ENCODE data around the gene RHBDL1. TPM values are rescaled to one million over a fixed set of nuclear protein-coding genes. Genes with fewer than 3 reads are reported as not detected.

Gene RHBDL1
- total and polyA plus RNA-seq, 9 of the 15 experiments (the other 6 are each of a cell fraction or from before 2014, with no cell fraction given), result 0.03 to 5.6 (median 1.3) TPM; not detected in 1

DNA sequence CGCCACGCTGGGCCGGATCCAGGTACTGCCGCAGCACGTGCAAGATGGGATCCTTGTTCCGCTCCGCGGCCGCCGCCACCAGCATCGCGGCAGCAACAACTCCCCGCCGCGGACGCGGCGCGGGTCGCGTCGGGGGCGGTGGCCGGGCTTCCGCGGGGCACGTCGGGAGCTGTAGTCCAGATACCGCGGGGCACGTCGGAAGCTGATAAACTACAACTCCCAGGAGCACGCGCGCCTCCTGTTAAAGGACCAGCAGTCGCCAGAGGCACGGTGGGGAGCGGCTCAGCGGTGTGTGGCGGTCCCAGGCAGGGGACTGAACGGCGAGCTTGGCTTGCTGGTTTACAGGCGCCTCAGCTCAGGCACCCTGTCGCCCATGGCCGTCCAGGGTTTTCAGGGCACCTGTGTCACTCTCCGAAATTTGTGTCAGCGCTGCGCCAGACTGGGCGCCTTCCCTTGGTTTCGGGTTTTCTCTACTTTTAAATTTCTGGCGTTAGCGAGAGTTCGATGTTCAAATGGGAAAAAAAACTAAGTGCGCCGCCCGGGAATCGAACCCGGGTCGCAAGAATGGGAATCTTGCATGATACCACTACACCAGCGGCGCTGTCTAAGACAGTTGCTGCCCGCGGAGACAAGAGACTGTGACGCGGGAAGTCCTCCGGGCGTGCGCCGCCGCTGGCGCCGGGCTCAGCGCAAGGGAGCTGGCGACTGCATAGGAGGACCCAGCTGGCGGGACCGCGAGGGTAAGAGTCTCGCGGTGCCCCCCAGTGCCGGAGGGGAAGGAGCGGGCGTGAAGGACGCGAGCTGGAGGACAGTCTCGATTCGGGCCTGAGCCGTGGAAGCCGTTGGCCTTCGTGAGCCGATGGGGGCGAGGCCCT is 39.0 kb upstream of the RHBDL1 start, which contains the start of gene METTL26 (continued):
- TF ChIP-seq, protein P1, sequence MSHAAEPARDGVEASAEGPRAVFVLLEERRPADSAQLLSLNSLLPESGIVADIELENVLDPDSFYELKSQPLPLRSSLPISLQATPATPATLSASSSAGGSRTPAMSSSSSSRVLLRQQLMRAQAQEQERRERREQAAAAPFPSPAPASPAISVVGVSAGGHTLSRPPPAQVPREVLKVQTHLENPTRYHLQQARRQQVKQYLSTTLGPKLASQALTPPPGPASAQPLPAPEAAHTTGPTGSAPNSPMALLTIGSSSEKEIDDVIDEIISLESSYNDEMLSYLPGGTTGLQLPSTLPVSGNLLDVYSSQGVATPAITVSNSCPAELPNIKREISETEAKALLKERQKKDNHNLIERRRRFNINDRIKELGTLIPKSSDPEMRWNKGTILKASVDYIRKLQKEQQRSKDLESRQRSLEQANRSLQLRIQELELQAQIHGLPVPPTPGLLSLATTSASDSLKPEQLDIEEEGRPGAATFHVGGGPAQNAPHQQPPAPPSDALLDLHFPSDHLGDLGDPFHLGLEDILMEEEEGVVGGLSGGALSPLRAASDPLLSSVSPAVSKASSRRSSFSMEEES (CRISPR knock-in tag; IDR thresholded peaks at IDR 0.05), result no peak
- no peak for TF ChIP-seq NR4A1 (CRISPR knock-in tag; IDR thresholded peaks at IDR 0.05)
- 0 out of 2 replicates have a peak, but pooled peaks have one; percentile 34 for TF ChIP-seq NR4A1 (tag; IDR thresholded peaks at IDR 0.05)
- no peak for TF ChIP-seq ELF4 (CRISPR knock-in tag; IDR thresholded peaks at IDR 0.05)
- no peak for TF ChIP-seq PHB2 (IDR thresholded peaks at IDR 0.05; ENCODE audit: low read depth)
- TF ChIP-seq CHD1 (IDR thresholded peaks at IDR 0.05; ENCODE audit: low read length), result peak; percentile 92
- TF ChIP-seq XRCC4 (IDR thresholded peaks at IDR 0.05; ENCODE audit: extremely low read depth, insufficient read depth, insufficient read length), result no peak
- no peak for TF ChIP-seq ZNF785 (CRISPR knock-in tag; IDR thresholded peaks at IDR 0.05)
- TF ChIP-seq STAG1 (CRISPR knock-in tag; IDR thresholded peaks at IDR 0.05; ENCODE audit: borderline replicate concordance), result no peak
- peak; percentile 99 for TF ChIP-seq BRD9 (IDR thresholded peaks at IDR 0.05; ENCODE audit: low read depth, partially characterized antibody)
- no peak for TF ChIP-seq DIDO1 (tag; IDR thresholded peaks at IDR 0.05; ENCODE audit: low read depth)
- TF ChIP-seq FOSL1 (tag; conservative IDR thresholded peaks at IDR 0.05), result peak; percentile 42; the same call in 1 of the 2 replicates
- no peak for TF ChIP-seq POLR3G (IDR thresholded peaks at IDR 0.05; ENCODE audit: extremely low read depth, insufficient read length, insufficient replicate concordance)
- TF ChIP-seq SIN3B (IDR thresholded peaks at IDR 0.05; ENCODE audit: low read depth), result peak; percentile 51
- no peak for TF ChIP-seq MEF2D (tag; conservative IDR thresholded peaks at IDR 0.05; ENCODE audit: low read depth)
- TF ChIP-seq POLR2H (tag; IDR thresholded peaks at IDR 0.05; ENCODE audit: low read depth), result peak; percentile 100
- peak; percentile 90 for TF ChIP-seq SP1 (CRISPR knock-in tag; IDR thresholded peaks at IDR 0.05)
- TF ChIP-seq, protein P2, sequence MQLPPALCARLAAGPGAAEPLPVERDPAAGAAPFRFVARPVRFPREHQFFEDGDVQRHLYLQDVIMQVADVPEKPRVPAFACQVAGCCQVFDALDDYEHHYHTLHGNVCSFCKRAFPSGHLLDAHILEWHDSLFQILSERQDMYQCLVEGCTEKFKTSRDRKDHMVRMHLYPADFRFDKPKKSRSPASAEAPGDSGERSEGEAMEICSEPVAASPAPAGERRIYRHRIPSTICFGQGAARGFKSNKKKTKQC (CRISPR knock-in tag; IDR thresholded peaks at IDR 0.05), result peak; percentile 76; the same call in 1 of the 2 replicates
- peak; percentile 92 for TF ChIP-seq FIP1L1 (IDR thresholded peaks at IDR 0.05; ENCODE audit: low read depth, low read length, poor library complexity, severe bottlenecking)
- peak; percentile 68 for TF ChIP-seq KLF1 (tag; IDR thresholded peaks at IDR 0.05)
- TF ChIP-seq, protein P3, sequence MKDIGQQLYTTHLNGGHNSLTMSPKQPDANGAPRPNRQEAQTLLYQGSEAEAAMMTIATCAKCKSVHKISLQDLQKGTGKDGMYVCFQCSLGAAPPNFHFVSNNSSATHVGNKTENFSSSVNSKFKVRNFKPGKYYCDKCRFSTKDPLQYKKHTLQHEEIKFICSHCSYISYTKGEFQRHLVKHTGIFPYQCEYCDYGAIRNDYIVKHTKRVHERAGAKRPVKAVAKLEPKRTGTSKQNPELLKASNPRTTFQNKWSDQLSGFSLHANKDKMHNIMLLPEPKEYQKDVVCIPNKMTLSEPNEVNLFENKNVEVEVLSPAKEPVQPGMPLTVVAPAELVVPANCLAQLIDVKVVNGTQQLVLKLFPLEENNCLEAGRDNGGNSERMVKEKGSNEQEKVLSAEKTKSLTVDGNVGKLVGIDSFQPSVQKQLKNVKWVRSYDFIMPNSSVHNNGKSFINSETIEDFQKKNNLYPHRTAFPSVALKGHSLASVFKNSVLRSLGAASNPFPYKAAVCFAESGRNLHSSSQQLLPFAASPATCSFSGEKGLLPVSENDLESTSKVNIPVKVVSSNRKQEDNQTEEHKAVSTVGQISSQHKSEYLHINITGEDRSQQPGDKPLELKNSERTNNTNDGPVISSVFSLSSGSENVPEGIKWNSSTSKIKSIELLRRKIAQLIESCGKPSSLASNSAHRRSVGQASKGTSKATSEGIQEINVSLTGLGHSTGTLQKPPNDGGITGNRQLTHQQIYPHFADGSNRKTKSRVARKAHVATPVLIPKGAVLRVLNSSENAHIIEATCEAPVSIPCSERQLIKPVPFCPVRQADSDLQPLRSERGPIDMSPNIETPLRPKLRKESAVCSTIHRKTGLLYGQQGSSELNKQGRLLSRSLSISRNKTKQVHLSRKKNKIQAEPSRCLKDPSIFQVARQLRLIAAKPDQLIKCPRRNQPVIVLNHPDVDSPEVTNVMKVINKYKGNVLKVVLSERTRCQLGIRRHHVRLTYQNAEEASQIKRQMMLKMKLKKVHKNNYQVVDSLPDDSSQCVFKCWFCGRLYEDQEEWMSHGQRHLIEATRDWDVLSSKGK (CRISPR knock-in tag; IDR thresholded peaks at IDR 0.05), result no peak
- TF ChIP-seq ZNF699 (CRISPR knock-in tag; IDR thresholded peaks at IDR 0.05; ENCODE audit: insufficient replicate concordance), result no peak
- TF ChIP-seq MCM2 (IDR thresholded peaks at IDR 0.05; ENCODE audit: low read depth), result no peak

All from K562 (cell line).